HG02870 (cell line): ENCODE results near the gene MAP3K9.
"Not testable (repeated sequence)": the region's sequence is repeated elsewhere in the genome, so short reads cannot be mapped to it uniquely, and the experiment has no call there.

Source experiments
- ATAC-seq: cut with Tn5 transposase; IDR thresholded peaks from one replicate; pipeline ENCODE4 v1.9.1; 2021; ENCODE audit warnings: mild to moderate bottlenecking, moderate library complexity; ENCODE audit not compliant: unreplicated experiment

MAP3K9 gene

GRCh38 chr14:70809225-70810219, at the start of gene MAP3K9:
TSS of gene MAP3K9 (minus strand) at chr14:70809513. CDS start at chr14:70809171, 342 bp downstream.
- peak; percentile 83 for ATAC-seq

- ATAC-seq: no peak
Measured at GRCh38 chr14:70858641-70859040, 49.3 kb upstream of the MAP3K9 start.

- no peak for ATAC-seq
Measured at GRCh38 chr14:70857496-70857890, 48.2 kb upstream of the MAP3K9 start.

- ATAC-seq: no peak
Measured at GRCh38 chr14:70856851-70857495, 47.7 kb upstream of the MAP3K9 start.

DNA sequence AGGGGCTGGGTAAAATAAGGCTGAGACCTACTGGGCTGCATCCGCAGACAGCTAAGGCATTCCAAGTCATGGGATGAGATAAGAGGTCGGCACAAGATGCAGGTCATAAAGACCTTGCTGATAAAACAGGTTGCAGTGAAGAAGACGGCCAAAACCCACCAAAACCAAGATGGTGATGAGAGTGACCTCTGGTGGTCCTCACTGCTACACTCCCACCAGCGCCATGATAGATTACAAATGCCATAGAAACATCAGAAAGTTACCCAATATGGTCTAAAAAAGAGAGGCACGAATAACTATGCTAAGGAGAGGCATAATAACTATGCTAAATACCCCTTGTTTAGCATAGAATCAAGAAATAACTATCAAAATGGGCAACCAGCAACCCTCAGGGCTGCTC, 46.2 kb upstream of the MAP3K9 start:
- ATAC-seq: no peak

- not testable (repeated sequence) for ATAC-seq
Measured at GRCh38 chr14:70853658-70854057, 44.3 kb upstream of the MAP3K9 start.

DNA sequence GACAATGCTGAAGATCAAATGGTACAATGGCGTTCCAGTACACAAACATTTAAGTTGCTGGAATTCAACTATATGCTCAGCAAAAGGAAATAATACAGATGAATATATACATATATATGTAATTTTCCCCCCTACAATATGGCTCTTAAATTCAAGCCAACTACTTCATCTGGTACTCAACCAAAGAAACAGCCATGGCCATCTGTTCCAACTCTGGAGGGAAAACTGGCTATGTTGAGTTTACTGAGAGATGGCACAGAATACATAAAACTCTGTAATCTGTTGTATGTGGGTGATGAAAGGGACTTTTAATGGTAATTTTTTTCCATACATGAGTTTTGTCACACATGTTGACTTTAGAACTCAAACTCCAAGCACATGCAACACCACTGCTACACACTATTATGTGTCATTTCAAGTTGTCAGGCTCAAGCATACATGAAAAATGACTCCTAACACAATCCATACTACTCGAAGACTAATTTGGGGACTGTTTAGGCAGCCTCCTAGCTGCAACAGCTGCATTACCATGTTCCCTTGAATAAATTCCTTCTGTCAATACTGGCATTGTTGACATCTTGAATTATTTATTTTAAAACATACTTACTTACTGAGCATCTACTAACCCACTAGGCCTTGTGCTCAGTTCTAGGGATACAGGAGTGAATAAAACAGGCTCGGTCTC, 38.2 kb upstream of the MAP3K9 start:
- no peak for ATAC-seq

- no peak for ATAC-seq
Measured at GRCh38 chr14:70845601-70846000, 36.3 kb upstream of the MAP3K9 start.

DNA sequence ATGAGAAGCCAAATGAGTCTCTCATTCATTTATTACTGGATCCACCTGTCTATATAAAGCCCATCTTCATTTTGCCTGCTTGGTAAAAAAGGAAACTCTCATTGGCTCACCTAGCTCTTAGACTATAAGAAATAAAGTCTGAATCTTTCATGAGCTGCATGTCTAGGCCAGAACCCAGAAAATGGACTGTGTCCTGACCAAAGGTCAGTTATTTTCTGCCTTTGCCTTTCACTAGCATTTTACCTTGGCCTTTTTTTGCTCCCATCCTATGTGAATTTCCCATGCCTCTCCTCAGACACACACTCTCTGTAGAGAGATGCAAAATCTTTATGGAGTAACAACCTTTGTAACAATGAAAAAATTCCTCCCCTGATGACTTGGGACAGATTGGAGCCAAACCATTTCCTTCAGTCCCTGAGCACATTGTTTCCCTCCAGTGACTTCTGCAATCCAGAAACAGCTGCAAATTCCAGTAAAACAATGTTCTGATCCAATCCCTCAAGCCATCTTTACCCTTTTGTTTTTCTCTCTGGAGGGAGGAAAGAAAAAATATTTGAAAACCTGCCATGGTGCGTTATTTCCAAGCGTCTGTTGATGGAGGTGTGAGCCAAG, 33.6 kb upstream of the MAP3K9 start:
- no peak for ATAC-seq

- ATAC-seq: no peak
Measured at GRCh38 chr14:70838076-70838475, 28.8 kb upstream of the MAP3K9 start.

DNA sequence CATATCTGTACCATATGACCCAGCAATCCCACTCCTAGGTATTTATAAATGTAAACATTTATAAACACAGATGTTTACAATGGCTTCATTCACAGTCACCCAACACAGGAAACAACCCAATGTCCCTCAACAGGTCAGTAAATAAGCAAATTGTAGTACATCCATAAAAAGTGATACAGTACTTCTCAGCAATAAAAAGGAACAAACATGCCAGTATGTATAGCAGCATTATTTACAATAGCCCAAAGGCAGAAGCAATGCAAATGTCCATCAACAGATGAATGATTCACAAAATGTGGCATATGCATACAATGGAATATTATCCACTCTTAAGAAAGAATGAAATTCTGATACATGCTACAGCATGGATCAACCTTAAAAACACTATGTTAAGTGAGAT, 27.6 kb upstream of the MAP3K9 start:
- ATAC-seq: no peak

GRCh38 chr14:70833884-70834283, 24.6 kb upstream of the MAP3K9 start:
- no peak for ATAC-seq

- ATAC-seq: no peak
Measured at GRCh38 chr14:70832561-70833305, 23.4 kb upstream of the MAP3K9 start.

GRCh38 chr14:70830998-70831781, 21.9 kb upstream of the MAP3K9 start:
- no peak for ATAC-seq

- ATAC-seq: no peak
Measured at GRCh38 chr14:70828188-70828587, 18.9 kb upstream of the MAP3K9 start.

GRCh38 chr14:70827752-70828151, 18.4 kb upstream of the MAP3K9 start:
- no peak for ATAC-seq

GRCh38 chr14:70827347-70827746, 18.0 kb upstream of the MAP3K9 start:
- ATAC-seq: no peak

DNA sequence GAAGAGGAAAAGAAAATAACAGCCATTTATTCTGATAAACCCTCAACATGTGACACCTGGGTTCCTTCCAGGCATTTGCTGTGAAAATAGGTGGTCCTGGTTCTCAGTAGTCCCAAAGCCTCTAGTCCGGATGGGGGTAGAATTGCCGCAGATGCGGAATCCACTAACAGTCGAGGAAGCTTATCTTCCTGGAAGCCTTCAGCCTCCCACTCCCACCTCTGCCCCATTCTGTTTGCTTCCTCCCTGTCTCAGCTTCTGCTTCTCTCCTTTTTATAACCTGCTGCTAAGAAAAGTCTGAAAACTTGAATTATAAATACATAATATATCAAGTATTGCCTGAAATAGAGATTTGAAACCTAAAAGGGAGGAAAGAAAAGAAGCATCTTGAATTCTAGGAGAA, 14.0 kb upstream of the MAP3K9 start:
- ATAC-seq: no peak

DNA sequence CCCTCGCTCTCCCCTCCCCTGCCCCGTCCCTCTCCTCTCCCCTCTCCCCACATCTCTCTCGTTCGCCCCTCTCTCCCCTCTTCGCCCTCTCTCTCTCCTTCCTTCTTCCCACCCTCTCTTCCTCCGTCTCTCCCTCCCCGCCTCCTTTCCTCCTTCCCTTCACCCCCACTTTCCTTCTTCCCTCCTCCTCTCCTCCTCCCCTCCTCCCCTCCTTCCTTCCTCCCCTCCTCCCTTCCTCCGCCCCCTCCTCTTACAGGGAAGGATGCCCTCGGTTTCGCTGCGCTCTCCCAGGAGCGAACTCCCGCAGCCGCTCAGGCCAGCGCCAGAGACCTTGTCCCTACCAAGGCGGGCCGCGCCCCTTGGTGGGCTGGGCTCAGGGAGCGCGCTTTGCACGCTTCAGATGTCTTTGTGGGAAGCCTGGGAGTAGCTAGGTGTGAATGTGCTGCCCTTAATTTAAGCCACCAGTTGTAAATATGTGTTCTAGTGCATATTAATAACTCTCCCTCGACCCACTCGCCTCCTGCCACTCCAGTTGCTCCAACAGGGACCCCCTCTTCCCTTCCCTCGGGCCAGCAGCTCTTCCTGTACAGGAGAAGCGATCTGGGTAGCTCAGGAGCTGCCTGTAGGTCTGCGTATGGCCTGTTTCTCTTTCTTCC, 13.3 kb upstream of the MAP3K9 start:
- ATAC-seq: no peak
